GM18507 (cell line): Measurements from ENCODE around the gene RPRD1A.

ENCODE experiments used
- DNase-seq: peaks from one replicate; pipeline ENCODE4 v3.0.0; 2011; ENCODE audit warnings: low read depth; ENCODE audit not compliant: insufficient read length; ENCODE audit errors: extremely low spot score
- FAIRE-seq: peaks from 2 replicates; lab custom pipeline; 2011; peaks lifted over from hg19 to GRCh38; lab: Jason Lieb, UNC

The RPRD1A gene

GRCh38 chr18:35941299-35941698 is 126.1 kb downstream of the RPRD1A start:
- FAIRE-seq (no peak), DNase-seq (no peak)
